ENCODE measurements around the gene LPCAT2. TPM values are rescaled to one million over a fixed set of nuclear protein-coding genes. Genes with fewer than 3 reads are reported as not detected.

The LPCAT2 gene
- total RNA-seq (2021; fragmentation: NEBNext Ultra II Directional; extraction: Animal tissue kit (Norgen Biotek cat#: 25700)) (7.1 and 10.6 TPM in 2 replicates), polyA plus RNA-seq (2011; rRNA removed) (2.2 TPM in 2 replicates), polyA minus RNA-seq (2011; rRNA and poly(A)+ RNA removed) (1.5 and 1.7 TPM in 2 replicates)
- 2.9 TPM for polyA plus RNA-seq (2011; cell fraction: cytosol; rRNA removed)
- 2.7 TPM for polyA plus RNA-seq (2011; cell fraction: nucleus; rRNA removed)
- polyA plus RNA-seq (2012, experiment 1 of 2): 1.7 to 5.9 TPM (median 2.9 TPM) in 4 replicates
- 0.49 TPM for polyA plus RNA-seq (2012, experiment 2 of 2)
- polyA plus RNA-seq (2013, experiment 1 of 2): 7.2 TPM
- polyA plus RNA-seq (2013, experiment 2 of 2): 7.7 TPM
- polyA minus RNA-seq (2011; cell fraction: cytosol; rRNA and poly(A)+ RNA removed): 2.9 TPM
- polyA minus RNA-seq (2011; cell fraction: nucleus; rRNA and poly(A)+ RNA removed): 10.0 TPM
- long read RNA-seq, experiment 1, partial matches to known transcripts: 0 of 4 reads
- long read RNA-seq, experiment 1, other reads (novel, unspliced or antisense): 4 of 4 reads
- long read RNA-seq, experiment 2: 0 reads

GRCh38 chr16:55508941-55509931 lies at the start of gene LPCAT2:
LPCAT2 (plus strand) TSS chr16:55509072; CDS start chr16:55509182, 110 bp downstream.
- Histone ChIP-seq H3K79me2 (ENCODE audit: control insufficient read depth in 1 of 2, insufficient read depth in 2 of 2, low read length in 2 of 2) (no peaks in the 10 kb centered on the region), H3K4me2 (ENCODE audit: insufficient read depth in 1 of 2, low read depth in 2 of 2, low read length in 2 of 2) (peak within 1 kb of the TSS; percentile 93 to 97), H4K8ac (ENCODE audit: extremely low read depth, insufficient read depth, low read length) (peak within 1 kb of the TSS; percentile 18; the same call in 1 of the 2 replicates), H3K18ac (ENCODE audit: extremely low read depth, low read length) (peak within 1 kb of the TSS; percentile 48), H3K79me1 (ENCODE audit: low read depth, low read length) (no peaks in the 10 kb centered on the region), H3K36me3 (ENCODE audit: control insufficient read depth in 2 of 4, insufficient read depth in 4 of 4, low read length in 3 of 4) (peaks cover 0 to 7% (median 2%) of the 10 kb centered on the region in 4 experiments; a peak in 4 of 8 replicates), H4K20me1 (replicated peaks in 1 of 2; ENCODE audit: control insufficient read depth in 1 of 2, insufficient read depth in 2 of 2, low read length in 2 of 2) (no peaks in the 10 kb centered on the region), H3K4me3 (ENCODE audit: extremely low read depth in 1 of 4, insufficient read depth in 2 of 4, low read depth in 3 of 4, low read length in 4 of 4) (peak within 1 kb of the TSS; percentile 53 to 84 (median 57)), H3K4me1 (replicated peaks in 1 of 4; ENCODE audit: control insufficient read depth in 3 of 4, insufficient read depth in 4 of 4, low read length in 3 of 4) (peaks cover 0 to 4% (median 2%) of the 10 kb centered on the region in 4 experiments; a peak in 4 of 7 replicates), H4K5ac (ENCODE audit: insufficient read length, low read depth, low read length) (no peak within 1 kb of the TSS), H3K27me3 (replicated peaks in 1 of 4; ENCODE audit: control insufficient read depth in 3 of 4, extremely low read depth in 1 of 4, insufficient read depth in 3 of 4, low read length in 3 of 4) (no peaks in the 10 kb centered on the region; a peak in 1 of 7 replicates), H2BK12ac (ENCODE audit: low read depth, low read length) (no peak within 1 kb of the TSS), H3K4ac (replicated peaks; ENCODE audit: insufficient read length, low read depth, low read length) (no peak within 1 kb of the TSS), H3K56ac (replicated peaks; ENCODE audit: insufficient read length, low read depth, low read length) (peak within 1 kb of the TSS; percentile 56), H3K9ac (replicated peaks in 1 of 4; ENCODE audit: extremely low read depth in 1 of 4, low read depth in 3 of 4, low read length in 3 of 4) (peak within 1 kb of the TSS in 3 of 4 experiments; percentile 26 to 48 (median 44); a peak in 4 of 7 replicates), H3K23me2 (ENCODE audit: low read depth, low read length) (peaks cover 6% of the 10 kb centered on the region; the same call in 1 of the 2 replicates), H3K9me3 (ENCODE audit: insufficient read depth in 2 of 2, low read depth in 1 of 2, low read length in 1 of 2) (peaks cover 12 to 15% of the 10 kb centered on the region in 2 experiments; a peak in 2 of 4 replicates), H2BK5ac (ENCODE audit: low read depth, low read length) (peak within 1 kb of the TSS; percentile 32; the same call in 1 of the 2 replicates), H3K27ac (ENCODE audit: low read depth, low read length) (no peak within 1 kb of the TSS), H2BK120ac (replicated peaks; ENCODE audit: low read depth, low read length) (no peak within 1 kb of the TSS), H4K91ac (replicated peaks; ENCODE audit: insufficient read length, low read length) (no peak within 1 kb of the TSS), H3K14ac (ENCODE audit: insufficient read length) (no peak within 1 kb of the TSS), H2BK15ac (ENCODE audit: low read length) (no peak within 1 kb of the TSS), H3K23ac (ENCODE audit: insufficient read length) (no peak within 1 kb of the TSS), H2AFZ (ENCODE audit: low read length) (peak within 1 kb of the TSS; percentile 88), H2AK5ac (ENCODE audit: low read depth, low read length) (no peak within 1 kb of the TSS), H2BK20ac (ENCODE audit: low read length) (no peak within 1 kb of the TSS)
- DNase-seq (ENCODE audit: low read depth in 1 of 2, low spot score in 2 of 2): peak; percentile 82 to 98
- CTCF ChIA-PET (ENCODE audit: partially characterized antibody): interaction anchor here (0.7 to 2.0 kb wide), 5 partner anchors 8 to 193 kb away, joined by 3 to 6 read pairs (median 4); no protein-coding TSS in a partner anchor
- WGBS, 2 experiments (ENCODE audit: extremely low coverage in 1 of 2, insufficient coverage in 1 of 2, insufficient read length in 1 of 2, insufficient replicate concordance in 2 of 2, low coverage in 1 of 2, low lambda C conversion rate in 2 of 2, missing lambda C conversion rate in 1 of 2): 4% methylated on average over 34 of the region's 61 CpGs; no CpG with 5 or more reads in 1 of the 2 experiments
- POLR2A ChIA-PET (ENCODE audit: partially characterized antibody): interaction anchor here (0.8 to 1.0 kb wide), 3 partner anchors 29 to 33 kb away, joined by 3 read pairs; no protein-coding TSS in a partner anchor
- peak; percentile 85 for FAIRE-seq
- peak; percentile 63 for TF ChIP-seq ASH2L (IDR thresholded peaks at IDR 0.05; ENCODE audit: low read length)
- no peak for TF ChIP-seq RNF2 (IDR thresholded peaks at IDR 0.05; ENCODE audit: borderline replicate concordance, low read depth, low read length, missing control alignments, poor library complexity, severe bottlenecking)
- peak; percentile 81 for TF ChIP-seq E2F6 (IDR thresholded peaks at IDR 0.05)
- TF ChIP-seq RFX5 (IDR thresholded peaks at IDR 0.05; ENCODE audit: borderline replicate concordance, low read depth, low read length): no peak
- no peak for TF ChIP-seq SAP30 (IDR thresholded peaks at IDR 0.05; ENCODE audit: insufficient read depth, insufficient replicate concordance, low read length)
- peak; percentile 70 for TF ChIP-seq NRF1 (IDR thresholded peaks at IDR 0.05; ENCODE audit: low read depth, low read length)
